IPS-NIHi11 (cell line): ENCODE data around the gene MED23.
"Not testable (repeated sequence)": the region's sequence is repeated elsewhere in the genome, so short reads cannot be mapped to it uniquely, and the experiment has no call there.

Source experiments
- DNase-seq: peaks from one replicate; pipeline ENCODE4 v3.0.0; 2012; ENCODE audit warnings: mixed read lengths, low spot score

The MED23 gene

GRCh38 chr6:131572686-131573415 lies 55.2 kb downstream of the MED23 start, which contains the start of gene ARG1:
TSS of gene ARG1 (plus strand) at chr6:131573226. CDS start at chr6:131573283, 57 bp downstream.
- no peak for DNase-seq

GRCh38 chr6:131568726-131569125 lies 59.3 kb downstream of the MED23 start:
- DNase-seq, result no peak

DNA sequence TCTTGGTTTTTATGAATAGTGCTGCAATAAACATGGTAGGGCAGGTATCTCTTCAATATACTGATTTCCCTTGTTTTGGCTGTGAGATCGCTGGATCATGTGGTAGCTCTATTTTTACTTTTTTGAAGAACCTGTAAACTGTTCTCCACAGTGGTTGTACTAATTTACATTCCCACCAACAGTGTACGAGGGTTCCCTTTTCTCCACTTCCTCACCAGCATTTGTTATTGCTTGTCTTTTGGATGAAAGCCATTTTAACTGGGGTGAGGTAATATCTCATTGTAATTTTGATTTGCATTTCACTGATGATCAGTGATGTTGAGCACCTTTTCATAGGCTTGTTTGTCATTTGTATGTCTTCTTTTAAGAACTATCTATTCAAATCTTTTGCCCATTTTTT lies 63.0 kb downstream of the MED23 start:
- no peak for DNase-seq

DNA sequence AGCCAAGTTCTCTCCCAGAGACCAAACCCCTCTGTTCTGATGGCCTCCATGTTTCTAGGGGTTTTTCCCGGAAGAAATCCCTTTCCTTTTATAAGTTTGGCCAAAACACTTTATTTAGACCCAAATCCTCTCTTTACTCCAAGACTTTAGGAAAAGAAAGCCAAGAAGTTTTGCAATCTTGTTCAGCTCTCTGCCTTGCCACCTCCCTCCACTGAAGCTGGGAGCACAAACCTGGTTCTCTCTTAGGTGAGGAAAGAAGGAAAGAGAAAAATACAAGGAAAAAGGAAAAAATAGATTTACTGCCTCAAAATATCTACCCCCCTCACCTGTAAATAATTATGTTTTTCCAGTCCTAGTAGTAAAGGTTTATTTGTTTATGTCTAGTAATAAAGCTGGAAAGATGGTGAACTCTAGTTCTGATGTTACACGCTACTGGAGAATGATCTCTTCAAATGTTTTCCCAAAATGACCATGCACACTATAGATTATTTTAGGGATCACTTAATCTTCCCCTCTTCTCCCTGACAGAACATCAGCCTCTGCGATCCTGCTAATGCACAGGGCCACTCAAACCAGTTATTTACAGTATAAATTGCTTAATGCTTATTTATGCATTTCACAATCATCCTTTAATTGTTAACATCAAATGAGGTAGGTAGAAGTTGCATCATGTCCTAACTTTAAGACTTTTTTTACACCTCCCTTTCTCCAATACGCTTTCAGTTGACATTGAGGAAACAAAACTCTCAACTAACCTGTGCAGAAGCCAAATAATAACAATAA lies 65.9 kb downstream of the MED23 start:
- no peak for DNase-seq

GRCh38 chr6:131558922-131559321 lies 69.1 kb downstream of the MED23 start:
- DNase-seq, result no peak

DNA sequence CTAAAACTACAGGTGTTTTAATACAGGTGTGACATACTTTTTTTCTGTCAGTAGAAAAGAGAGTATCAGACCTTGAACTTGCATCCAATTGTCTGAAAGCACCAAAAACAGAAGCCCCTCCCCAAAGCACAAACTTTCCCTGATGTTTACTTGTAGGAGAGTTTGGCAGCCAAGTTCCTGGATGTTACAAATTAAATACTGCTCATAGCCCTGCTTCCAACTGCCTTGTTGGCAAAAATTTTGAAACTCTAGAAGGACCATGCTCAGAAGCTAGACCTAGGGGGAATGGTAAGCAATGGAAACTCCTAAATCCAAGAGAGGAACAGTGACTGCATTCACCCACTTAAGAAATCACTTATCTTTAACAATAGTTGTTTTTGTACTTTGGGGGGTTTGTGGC lies 72.0 kb downstream of the MED23 start:
- DNase-seq, result no peak

DNA sequence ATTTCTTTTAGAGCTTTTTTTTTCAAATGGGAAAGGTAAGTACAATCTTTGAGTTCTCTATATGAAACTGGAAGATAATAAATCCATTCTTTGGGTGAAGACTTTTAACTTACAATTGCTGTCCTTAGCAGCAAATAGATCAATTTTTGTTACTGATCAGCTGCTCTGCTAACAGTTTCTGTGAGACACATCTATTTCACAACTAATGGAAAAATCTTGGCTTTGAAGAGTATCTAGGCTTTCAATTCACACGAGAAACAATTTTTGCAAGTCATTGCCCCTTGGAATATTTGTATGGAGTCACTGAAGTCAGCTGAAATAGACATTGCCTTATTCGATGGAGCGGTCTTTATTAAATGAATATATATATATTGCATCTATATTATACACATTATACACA lies 75.5 kb downstream of the MED23 start:
- no peak for DNase-seq

GRCh38 chr6:131551902-131552301 lies 76.1 kb downstream of the MED23 start:
- DNase-seq, result no peak

GRCh38 chr6:131549811-131550210 lies 78.2 kb downstream of the MED23 start:
- DNase-seq, result no peak

- no peak for DNase-seq
Observed at GRCh38 chr6:131548441-131548840, 79.6 kb downstream of the MED23 start.

DNA sequence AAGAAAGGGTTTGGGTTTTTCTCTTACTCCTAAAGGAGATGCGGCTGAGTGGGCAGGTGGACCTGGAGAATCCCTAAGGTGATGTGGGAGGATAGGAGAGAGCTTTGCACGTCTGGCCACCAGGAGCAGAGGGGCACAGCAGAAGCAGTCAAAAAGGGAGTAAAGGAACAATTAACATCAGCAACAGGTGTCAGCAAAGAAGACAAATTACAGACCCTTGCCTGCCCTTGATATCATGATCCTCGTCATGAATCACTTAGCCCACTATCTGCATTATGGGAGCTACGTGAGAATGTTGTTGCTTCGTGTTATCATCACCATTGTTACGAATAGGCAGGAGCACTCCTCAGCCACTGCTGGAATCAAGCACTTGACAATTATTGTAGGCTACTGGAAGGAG lies 80.6 kb downstream of the MED23 start:
- no peak for DNase-seq

DNA sequence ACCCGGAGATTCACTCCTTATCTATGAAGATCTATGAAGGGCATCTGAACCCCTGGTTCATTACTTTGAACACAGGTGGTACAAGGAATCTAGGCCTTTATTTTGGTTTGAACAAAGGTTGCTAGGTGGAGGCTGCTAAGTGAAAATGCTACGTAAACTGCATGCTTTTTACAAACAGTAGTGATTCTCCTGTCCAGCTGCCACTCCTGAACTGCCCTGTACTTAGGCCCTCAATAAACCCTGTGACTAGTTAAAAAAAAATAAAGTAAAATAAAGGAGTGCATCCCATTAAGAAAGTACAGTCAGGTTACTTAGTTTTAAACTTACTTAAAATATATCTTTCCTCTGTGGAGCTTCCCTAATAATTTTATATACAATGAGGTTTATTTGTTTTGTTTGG lies 82.7 kb downstream of the MED23 start:
- DNase-seq, result no peak

DNA sequence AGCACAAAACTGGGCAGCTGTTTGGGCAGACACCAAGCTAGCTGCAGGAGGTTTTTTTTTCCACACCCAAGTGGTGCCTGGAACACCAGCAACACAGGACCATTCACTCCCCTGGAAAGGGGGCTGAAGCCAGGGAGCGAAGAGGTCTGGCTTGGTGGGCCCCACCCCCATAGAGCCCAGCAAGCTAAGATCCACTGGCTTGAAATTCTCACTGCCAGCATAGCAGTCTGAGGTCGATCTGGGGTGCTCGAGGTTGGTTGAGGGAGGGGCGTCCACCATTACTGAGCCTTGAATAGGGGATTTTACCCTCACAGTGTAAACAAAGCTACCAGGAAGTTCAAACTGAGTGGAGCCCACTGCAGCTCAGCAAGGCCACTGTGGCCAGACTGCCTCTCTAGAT lies 89.4 kb downstream of the MED23 start:
- not testable (repeated sequence) for DNase-seq

DNA sequence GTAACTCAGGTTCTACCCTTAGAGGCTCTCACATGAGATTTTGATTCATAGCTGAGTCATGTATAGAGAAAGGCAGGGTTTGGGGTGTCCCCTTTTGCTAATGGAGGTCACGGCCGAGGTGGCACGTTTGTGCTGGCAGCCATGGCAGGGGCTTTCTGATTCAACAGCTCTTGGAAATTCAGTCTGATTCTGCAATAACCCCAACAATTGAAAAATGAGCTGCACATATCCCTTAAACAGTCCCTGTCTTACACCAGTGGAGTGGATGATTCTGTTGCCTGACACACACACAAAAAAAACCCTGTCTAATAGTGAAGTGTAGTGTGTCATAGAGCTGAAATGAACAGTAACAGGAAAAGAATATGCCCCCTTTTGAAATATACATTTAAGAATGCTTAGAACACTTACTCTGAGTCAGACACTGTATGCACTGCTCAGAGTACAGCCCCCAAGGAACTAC lies 95.4 kb downstream of the MED23 start:
- no peak for DNase-seq

GRCh38 chr6:131531681-131532080 lies 96.4 kb downstream of the MED23 start:
- not testable (repeated sequence) for DNase-seq

- not testable (repeated sequence) for DNase-seq
Observed at GRCh38 chr6:131530936-131531335, 97.1 kb downstream of the MED23 start.

DNA sequence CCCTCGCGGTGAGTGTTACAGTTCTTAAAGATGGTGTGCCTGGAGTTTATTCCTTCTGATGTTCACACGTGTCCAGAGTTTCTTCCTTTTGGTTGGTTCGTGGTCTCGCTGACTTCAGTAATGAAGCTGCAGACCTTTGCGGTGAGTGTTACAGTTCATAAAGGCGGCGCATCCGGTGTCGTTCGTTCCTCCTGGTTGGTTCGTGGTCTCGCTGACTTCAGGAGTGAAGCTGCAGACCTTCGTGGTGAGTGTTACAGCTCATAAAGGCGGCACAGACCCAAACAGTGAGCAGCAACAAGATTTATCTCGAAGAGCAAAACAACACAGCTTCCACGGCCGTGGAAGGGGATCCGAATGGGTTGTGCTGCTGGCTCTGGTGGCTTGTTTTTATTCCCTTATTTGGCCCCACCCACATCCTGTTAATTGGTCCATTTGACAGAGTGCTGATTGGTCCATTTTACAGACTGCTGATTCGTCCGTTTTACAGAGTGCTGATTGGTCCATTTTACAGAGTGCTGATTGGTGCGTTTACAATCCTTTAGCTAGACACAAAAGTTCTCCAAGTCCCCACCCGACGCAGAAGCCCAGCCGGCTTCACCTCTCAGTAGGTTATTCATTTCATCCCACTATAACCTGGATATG lies 103.2 kb downstream of the MED23 start:
- no peak for DNase-seq

DNA sequence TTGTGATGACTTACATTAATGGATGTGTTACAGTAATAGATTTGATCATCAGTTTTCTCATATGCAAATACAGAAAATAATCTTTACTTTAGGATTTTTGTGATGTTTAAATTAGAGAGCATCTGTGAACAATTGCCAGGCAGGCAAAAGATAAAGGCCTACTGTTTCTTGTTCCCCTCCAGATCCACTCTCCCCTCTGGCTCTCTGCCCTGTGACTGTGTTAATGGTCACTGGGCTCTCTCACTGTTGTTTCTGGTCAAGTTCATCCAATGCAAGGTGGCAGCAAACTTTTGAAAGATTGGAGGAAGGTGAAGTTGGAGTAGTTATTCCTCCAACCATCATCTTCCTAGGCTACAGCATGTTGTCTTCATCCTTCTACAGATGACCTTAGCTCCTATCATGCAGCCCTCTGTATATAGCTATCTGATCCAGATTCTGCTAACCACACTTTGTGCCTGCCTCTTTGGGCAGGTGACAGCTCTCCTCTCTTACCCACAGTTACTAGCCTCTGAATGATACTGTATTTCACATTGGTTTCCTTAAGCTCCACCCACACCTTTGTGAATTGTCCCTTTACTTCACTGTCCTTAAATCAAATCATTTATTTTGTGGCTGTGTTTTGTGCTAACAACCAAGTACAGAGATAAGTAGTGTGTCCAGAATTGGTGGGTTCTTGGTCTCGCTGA lies 103.9 kb downstream of the MED23 start:
- no peak for DNase-seq
